LNCaP clone FGC (cell line): ENCODE results near the gene KLHL22.

Experiments used
- DNase-seq: peaks from one replicate; pipeline ENCODE4 v3.0.0-alpha.2; 2011; ENCODE audit warnings: low read depth
- H3K4me3 ChIP-seq: 2 replicates; pipeline ENCODE4 v1.5.1; 2011; ENCODE audit warnings: mild to moderate bottlenecking, low read depth, low read length, control low read depth
- TF ChIP-seq, protein P1 (sequence below): IDR thresholded peaks from 2 replicates; pipeline ENCODE4 v1.5.1; 2012; ENCODE audit warnings: mild to moderate bottlenecking; ENCODE audit not compliant: control insufficient read depth, insufficient read depth; ENCODE audit errors: extremely low read depth

The KLHL22 gene

GRCh38 chr22:20530368-20531153 is 35.0 kb upstream of the KLHL22 start:
- H3K4me3 ChIP-seq = no peak overlapping the region
- TF ChIP-seq, protein P1, sequence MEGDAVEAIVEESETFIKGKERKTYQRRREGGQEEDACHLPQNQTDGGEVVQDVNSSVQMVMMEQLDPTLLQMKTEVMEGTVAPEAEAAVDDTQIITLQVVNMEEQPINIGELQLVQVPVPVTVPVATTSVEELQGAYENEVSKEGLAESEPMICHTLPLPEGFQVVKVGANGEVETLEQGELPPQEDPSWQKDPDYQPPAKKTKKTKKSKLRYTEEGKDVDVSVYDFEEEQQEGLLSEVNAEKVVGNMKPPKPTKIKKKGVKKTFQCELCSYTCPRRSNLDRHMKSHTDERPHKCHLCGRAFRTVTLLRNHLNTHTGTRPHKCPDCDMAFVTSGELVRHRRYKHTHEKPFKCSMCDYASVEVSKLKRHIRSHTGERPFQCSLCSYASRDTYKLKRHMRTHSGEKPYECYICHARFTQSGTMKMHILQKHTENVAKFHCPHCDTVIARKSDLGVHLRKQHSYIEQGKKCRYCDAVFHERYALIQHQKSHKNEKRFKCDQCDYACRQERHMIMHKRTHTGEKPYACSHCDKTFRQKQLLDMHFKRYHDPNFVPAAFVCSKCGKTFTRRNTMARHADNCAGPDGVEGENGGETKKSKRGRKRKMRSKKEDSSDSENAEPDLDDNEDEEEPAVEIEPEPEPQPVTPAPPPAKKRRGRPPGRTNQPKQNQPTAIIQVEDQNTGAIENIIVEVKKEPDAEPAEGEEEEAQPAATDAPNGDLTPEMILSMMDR = no peak
- no peak for DNase-seq

GRCh38 chr22:20528405-20528978 is 32.9 kb upstream of the KLHL22 start:
- H3K4me3 ChIP-seq = no peak overlapping the region
- TF ChIP-seq, protein P1 = no peak

GRCh38 chr22:20526628-20527355 is 31.2 kb upstream of the KLHL22 start:
- no peak overlapping the region for H3K4me3 ChIP-seq
- no peak for DNase-seq
- TF ChIP-seq, protein P1 = no peak

More at GRCh38 chr22:20528405-20528978, 32.9 kb upstream of the KLHL22 start:
- DNase-seq = no peak

DNA sequence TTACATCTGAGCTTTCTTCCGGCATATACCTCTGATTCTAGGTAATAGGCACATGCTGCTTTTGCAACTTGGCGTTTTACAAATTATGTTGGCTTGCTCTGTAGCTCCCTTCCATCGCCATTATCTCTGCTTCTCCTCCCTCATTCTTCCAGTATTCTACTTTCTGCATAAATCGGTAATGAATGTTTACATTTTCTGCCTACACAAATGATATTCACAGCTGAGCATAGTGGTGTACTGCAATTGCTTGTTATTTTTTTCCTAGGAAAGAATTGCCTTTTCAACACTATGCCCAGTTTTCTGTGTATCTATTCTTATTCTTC is 30.7 kb upstream of the KLHL22 start:
- TF ChIP-seq, protein P1 = no peak
- no peak overlapping the region for H3K4me3 ChIP-seq
- no peak for DNase-seq

DNA sequence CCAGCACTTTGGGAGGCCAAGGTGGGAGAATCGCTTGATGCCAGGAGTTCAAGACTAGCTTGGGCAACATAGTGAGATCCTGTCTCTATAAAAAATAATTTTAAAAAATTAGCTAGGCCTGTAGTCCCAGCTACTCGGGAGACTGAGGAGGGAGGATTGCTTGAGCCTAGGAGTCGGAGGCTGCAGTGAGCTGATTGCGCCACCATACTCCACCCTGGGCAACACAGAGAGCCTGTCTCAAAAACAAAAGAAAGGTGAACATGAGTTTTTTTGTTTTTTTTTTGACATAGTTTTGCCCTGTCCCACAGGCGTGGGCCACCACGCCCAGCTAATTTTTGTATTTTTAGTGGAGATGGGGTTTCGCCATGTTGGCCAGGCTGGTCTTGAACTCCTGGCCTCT is 29.5 kb upstream of the KLHL22 start:
- no peak for DNase-seq
- TF ChIP-seq, protein P1 = no peak

GRCh38 chr22:20524004-20524481 is 28.4 kb upstream of the KLHL22 start:
- no peak for DNase-seq
- H3K4me3 ChIP-seq = no peak overlapping the region
- TF ChIP-seq, protein P1 = no peak

More for the DNA sequence above, 29.5 kb upstream of the KLHL22 start:
- H3K4me3 ChIP-seq = no peak overlapping the region
